GM12878 (cell line): ENCODE data around the gene SPINT2. TPM values are rescaled to one million over a fixed set of nuclear protein-coding genes. Genes with fewer than 3 reads are reported as not detected.

Source experiments
- ATAC-seq: fragments of 200-7000 bp; cut with Tn5 transposase; 3 replicates; pipeline ENCODE4 v1.9.1; 2020; ENCODE audit warnings: mild to moderate bottlenecking, moderate library complexity
- BruUV-seq: library from RNA; stranded (reverse); fragments of 400-500 nt; replicated peaks from 2 replicates; lab custom pipeline; 2021; lab: Mats Ljungman, UMichigan
- CTCF ChIA-PET: fragments of 300-600 bp; sonication (Branson Sonifier 250); formaldehyde crosslinking; extraction: SDS; loops from one replicate; lab custom pipeline; 2021; ENCODE audit warnings: inconsistent platforms; lab: Yijun Ruan, JAX
- POLR2A ChIA-PET: fragments of 350-600 bp; formaldehyde crosslinking; extraction: SDS; loops from one replicate; lab custom pipeline; 2021; ENCODE audit warnings: inconsistent platforms; lab: Charles Lee
- RAD21 ChIA-PET: fragments of 300-600 bp; sonication (Branson Sonifier 250); formaldehyde crosslinking; loops from one replicate; lab custom pipeline; 2023; ENCODE audit warnings: antibody characterized with exemption; ENCODE audit not compliant: unreplicated experiment; lab: Charles Lee
- SMC1A ChIA-PET: fragments of 300-600 bp; sonication (Branson Sonifier 250); formaldehyde crosslinking; loops from one replicate; lab custom pipeline; 2023; ENCODE audit not compliant: unreplicated experiment, uncharacterized antibody; lab: Charles Lee
- DNase-seq: peaks from one replicate; pipeline ENCODE4 v3.0.0-alpha.2; 2011; ENCODE audit warnings: low read depth, low spot score
- FAIRE-seq: peaks from 3 replicates; lab custom pipeline; 2011; peaks lifted over from hg19 to GRCh38; lab: Jason Lieb, UNC
- H2AFZ ChIP-seq: 2 replicates; pipeline ENCODE4 v1.6.0; 2011; ENCODE audit warnings: low read depth, low read length, control low read depth; ENCODE audit not compliant: control insufficient read depth
- H3K27ac ChIP-seq: 2 replicates; pipeline ENCODE4 v1.5.1; 2011; ENCODE audit warnings: control low read depth; ENCODE audit not compliant: control insufficient read depth, insufficient read depth
- H3K27me3 ChIP-seq, 2 experiments: replicated peaks in 1 of 2; 2 replicates each; pipeline versions ENCODE4 v1.6.0 to v1.6.1; 2011; ENCODE audit warnings: low read length in 1 of 2; ENCODE audit not compliant: control insufficient read depth in 2 of 2, insufficient read depth in 2 of 2
- H3K36me3 ChIP-seq, 2 experiments: 2 replicates each; pipeline ENCODE4 v1.5.1; 2011; ENCODE audit warnings: low read length in 1 of 2; ENCODE audit not compliant: control insufficient read depth in 2 of 2, insufficient read depth in 2 of 2
- H3K4me1 ChIP-seq: 2 replicates; pipeline ENCODE4 v1.6.1; 2011; ENCODE audit warnings: mild to moderate bottlenecking, low read length, moderate library complexity, mixed read lengths; ENCODE audit not compliant: control insufficient read depth, insufficient read depth
- H3K4me2 ChIP-seq: 2 replicates; pipeline ENCODE4 v1.6.0; 2011; ENCODE audit warnings: control low read depth; ENCODE audit not compliant: control insufficient read depth, insufficient read depth
- H3K4me3 ChIP-seq: fragments of 200-600 bp; sonication (generic); 2 replicates; pipeline ENCODE4 v1.5.1; 2016
- H3K79me2 ChIP-seq: 2 replicates; pipeline ENCODE4 v1.6.0; 2011; ENCODE audit warnings: low read length; ENCODE audit not compliant: control insufficient read depth, insufficient read depth
- H3K9ac ChIP-seq: 2 replicates; pipeline ENCODE4 v1.8.0; 2011; ENCODE audit warnings: low read length, control low read depth, mixed read lengths; ENCODE audit not compliant: control insufficient read depth, insufficient read depth
- H3K9me3 ChIP-seq: replicated peaks from 3 replicates; pipeline ENCODE4 v1.5.1; 2011; ENCODE audit warnings: mild to moderate bottlenecking, low read length; ENCODE audit not compliant: control insufficient read depth, insufficient read depth
- H4K20me1 ChIP-seq: 2 replicates; pipeline ENCODE4 v1.6.0; 2011; ENCODE audit not compliant: control insufficient read depth, insufficient read depth
- BCLAF1 ChIP-seq: fragments of 450-650 bp; IDR thresholded peaks from 2 replicates; pipeline ENCODE4 v1.6.1; 2017; ENCODE audit warnings: antibody characterized with exemption, mild to moderate bottlenecking, moderate library complexity
- CEBPB ChIP-seq, 2 experiments: fragments of 150-350 bp in 1 of 2; IDR thresholded peaks; 2 replicates each; pipeline ENCODE4 v1.6.1; 2012 to 2014; ENCODE audit warnings: low read depth in 2 of 2, low read length in 2 of 2, borderline replicate concordance in 1 of 2, inconsistent platforms in 1 of 2
- CHD2 ChIP-seq: IDR thresholded peaks from 2 replicates; pipeline ENCODE4 v1.6.1; 2011; ENCODE audit warnings: low read depth, low read length, improper control_type of control experiment, borderline replicate concordance
- IRF3 ChIP-seq: fragments of 450-650 bp; IDR thresholded peaks from 2 replicates; pipeline ENCODE4 v1.6.1; 2014; ENCODE audit warnings: mild to moderate bottlenecking
- KAT2A ChIP-seq: conservative IDR thresholded peaks from 2 replicates; pipeline ENCODE4 v1.6.1; 2011; ENCODE audit warnings: low read depth, low read length; ENCODE audit not compliant: control insufficient read depth
- MAX ChIP-seq: IDR thresholded peaks from 2 replicates; pipeline ENCODE4 v1.6.1; 2012; ENCODE audit warnings: low read depth, low read length, improper control_type of control experiment
- MEF2A ChIP-seq: IDR thresholded peaks from 2 replicates; pipeline ENCODE4 v1.6.1; 2011; ENCODE audit warnings: low read depth, mild to moderate bottlenecking, low read length, moderate library complexity; ENCODE audit not compliant: insufficient read depth
- NRF1 ChIP-seq: conservative IDR thresholded peaks from 2 replicates; pipeline ENCODE4 v1.6.1; 2011; ENCODE audit warnings: mild to moderate bottlenecking, low read depth, low read length, improper control_type of control experiment
- PKNOX1 ChIP-seq: fragments of 450-650 bp; IDR thresholded peaks from 2 replicates; pipeline ENCODE4 v1.6.1; 2016; ENCODE audit warnings: mild to moderate bottlenecking
- RB1 ChIP-seq: fragments of 450-650 bp; formaldehyde crosslinking; IDR thresholded peaks from 2 replicates; pipeline ENCODE4 v1.6.1; 2017; ENCODE audit warnings: mild to moderate bottlenecking, borderline replicate concordance
- SMAD1 ChIP-seq: fragments of 450-650 bp; IDR thresholded peaks from 2 replicates; pipeline ENCODE4 v1.6.1; 2018; ENCODE audit warnings: mild to moderate bottlenecking, low read depth; ENCODE audit not compliant: partially characterized antibody
- SRF ChIP-seq, 2 experiments: IDR thresholded peaks; 2 replicates each; pipeline ENCODE4 v1.6.1; 2011; ENCODE audit warnings: low read depth in 2 of 2, low read length in 2 of 2, mild to moderate bottlenecking in 1 of 2, moderate library complexity in 1 of 2
- TBL1XR1 ChIP-seq: IDR thresholded peaks from 2 replicates; pipeline ENCODE4 v1.6.1; 2012; ENCODE audit warnings: low read depth, low read length, improper control_type of control experiment
- USF1 ChIP-seq: IDR thresholded peaks from 2 replicates; pipeline ENCODE4 v1.6.1; 2011; ENCODE audit warnings: borderline replicate concordance, low read depth, mild to moderate bottlenecking, moderate library complexity, mixed read lengths, low read length; ENCODE audit not compliant: insufficient read depth; ENCODE audit errors: extremely low read length
- WGBS: methylation state at CpG from one replicate; pipeline ENCODE4 v1.1.6; 2016; ENCODE audit warnings: low lambda C conversion rate; ENCODE audit not compliant: insufficient replicate concordance, insufficient coverage; ENCODE audit errors: missing lambda C conversion rate; 5-methylcytosine and 5-hydroxymethylcytosine counted together
- in situ Hi-C: fragments of 300-500 bp; cut with MboI; formaldehyde crosslinking; loops from 9 replicates; pipeline ENCODE4 v1.14.3; 2018; ENCODE audit warnings: mixed read lengths
- intact Hi-C: fragments of 100-400 bp; cut with micrococcal nuclease; formaldehyde crosslinking; loops from one replicate; pipeline ENCODE4 v1.14.2; 2022; ENCODE audit not compliant: unreplicated experiment
- polyA plus RNA-seq, 11 experiments: library from polyadenylated mRNA; depleted of rRNA in 4 of 11; unstranded in 6 of 11; stranded (reverse) in 5 of 11; fragments of >200 nt; fragmentation: Nextera tagmentation in 4 of 11; fragmentation: Illumina TruSeq in 1 of 11; extraction: Ambion mirVana in 4 of 11; extraction: Trizol in 1 of 11; gene quantifications; 1 replicate in 1 of 11; 2 replicates in 10 of 11; pipeline versions ENCODE4 v1.2.1 to v1.2.3, GENCODE V29; 2011 to 2016; ENCODE audit warnings: inconsistent platforms in 2 of 11, missing spikeins in 2 of 11, low read depth in 1 of 11
- total RNA-seq, 4 experiments: library from RNA; depleted of rRNA in 3 of 4; stranded (reverse); fragments of >200 nt in 3 of 4; fragmentation: Illumina TruSeq in 1 of 4; extraction: Trizol in 1 of 4; gene quantifications; 2 replicates each; pipeline versions ENCODE4 v1.2.1 to v1.2.3, GENCODE V29; 2013 to 2021

The SPINT2 gene
- total and polyA plus RNA-seq, 10 of the 15 experiments (the other 5 are each of a cell fraction or from before 2014, with no cell fraction given) = 0.15 to 26.5 (median 17.5) TPM

- TF ChIP-seq KAT2A = no peak
- no peak for TF ChIP-seq USF1
These were observed 40.6 kb downstream of the SPINT2 start (continued) for GRCh38 chr19:38304866-38305429.

- H3K4me1 ChIP-seq = no peaks in the 10 kb centered on the region
- in situ Hi-C loops (no loop called here), intact Hi-C loops (no loop called here)
- ChIA-PET RAD21 (no interaction called here), CTCF (no interaction called here), SMC1A (no interaction called here), POLR2A (interaction anchor here (0.6 to 0.9 kb wide), 2 partner anchors 46 to 248 kb away, joined by 6 read pairs; no protein-coding TSS in a partner anchor)
- no TSS peak for BruUV-seq
- 95% methylated on average over 3 of the region's 3 CpGs for WGBS
- no peak for ATAC-seq
- H3K27ac ChIP-seq = no peak overlapping the region
- DNase-seq = no peak
- no peak for FAIRE-seq
- no peak overlapping the region for H2AFZ ChIP-seq
- H3K27me3 ChIP-seq = no peaks in the 10 kb centered on the region
- H4K20me1 ChIP-seq = no peaks in the 10 kb centered on the region
- H3K36me3 ChIP-seq = peaks cover 0 to 11% of the 10 kb centered on the region in 2 experiments; a peak in 3 of 4 replicates
- H3K79me2 ChIP-seq = no peaks in the 10 kb centered on the region
- H3K4me3 ChIP-seq = no peak overlapping the region
- no peak overlapping the region for H3K9ac ChIP-seq
- no peaks in the 10 kb centered on the region for H3K9me3 ChIP-seq
- no peak overlapping the region for H3K4me2 ChIP-seq
- TF ChIP-seq USF1 (no peak), CEBPB (IDR thresholded peaks at IDR 0.05; ENCODE audit: borderline replicate concordance in 1 of 2, low read depth in 2 of 2, low read length in 2 of 2) (no peak), BCLAF1 (no peak), SRF (IDR thresholded peaks at IDR 0.05; ENCODE audit: low read depth in 2 of 2, low read length in 2 of 2) (no peak), PKNOX1 (no peak), TBL1XR1 (no peak), MAX (no peak), RB1 (no peak), IRF3 (no peak), MEF2A (no peak), CHD2 (no peak), NRF1 (no peak), SMAD1 (no peak)
These were observed 41.9 kb downstream of the SPINT2 start for GRCh38 chr19:38306236-38306635.
